Upper lobe of right lung (tissue), 1 donor: ENCODE results near the gene RNF151. TPM values are rescaled to one million over a fixed set of nuclear protein-coding genes. Genes with fewer than 3 reads are reported as not detected.
"Not testable (repeated sequence)": the region's sequence is repeated elsewhere in the genome, so short reads cannot be mapped to it uniquely, and the experiment has no call there.

ENCODE experiments used
- ATAC-seq: fragments of 200-7000 bp; cut with Tn5 transposase; one replicate; pipeline ENCODE4 v1.9.1; 2020; ENCODE audit warnings: mild to moderate bottlenecking, moderate library complexity
- DNase-seq: peaks from one replicate; pipeline ENCODE4 v3.0.0-alpha.2; 2020
- H3K27ac ChIP-seq: fragments of 200-600 bp; one replicate; pipeline ENCODE4 v1.8.0; 2022
- H3K27me3 ChIP-seq: fragments of 200-600 bp; one replicate; pipeline ENCODE4 v1.8.0; 2022; ENCODE audit warnings: mild to moderate bottlenecking
- H3K36me3 ChIP-seq: fragments of 200-600 bp; one replicate; pipeline ENCODE4 v1.8.0; 2022
- H3K4me1 ChIP-seq: fragments of 200-600 bp; one replicate; pipeline ENCODE4 v1.8.0; 2022
- H3K4me3 ChIP-seq: fragments of 200-600 bp; one replicate; pipeline ENCODE4 v1.8.0; 2022; ENCODE audit warnings: mild to moderate bottlenecking
- H3K9me3 ChIP-seq: fragments of 200-600 bp; one replicate; pipeline ENCODE4 v1.8.0; 2022
- intact Hi-C: fragments of 100-400 bp; cut with DNase I; formaldehyde crosslinking; loops from one replicate; pipeline ENCODE4 v1.11.0; 2022
- total RNA-seq: library from RNA; stranded (reverse); fragmentation: NEBNext Ultra II Directional; extraction: Animal tissue kit (Norgen Biotek cat#: 25700); gene quantifications from one replicate; pipeline ENCODE4 v1.2.1, GENCODE V29; 2021
- TF ChIP-seq, protein P1 (sequence below): fragments of 200-600 bp; IDR thresholded peaks from one replicate; pipeline ENCODE4 v1.8.0; 2022; ENCODE audit warnings: antibody characterized with exemption
- donor health status: DM: no; HTN: yes; CAD: no; lungs with severe emphysema.

RNF151 gene
- total RNA-seq, 1 donor from 2014 or later, result not detected

DNA sequence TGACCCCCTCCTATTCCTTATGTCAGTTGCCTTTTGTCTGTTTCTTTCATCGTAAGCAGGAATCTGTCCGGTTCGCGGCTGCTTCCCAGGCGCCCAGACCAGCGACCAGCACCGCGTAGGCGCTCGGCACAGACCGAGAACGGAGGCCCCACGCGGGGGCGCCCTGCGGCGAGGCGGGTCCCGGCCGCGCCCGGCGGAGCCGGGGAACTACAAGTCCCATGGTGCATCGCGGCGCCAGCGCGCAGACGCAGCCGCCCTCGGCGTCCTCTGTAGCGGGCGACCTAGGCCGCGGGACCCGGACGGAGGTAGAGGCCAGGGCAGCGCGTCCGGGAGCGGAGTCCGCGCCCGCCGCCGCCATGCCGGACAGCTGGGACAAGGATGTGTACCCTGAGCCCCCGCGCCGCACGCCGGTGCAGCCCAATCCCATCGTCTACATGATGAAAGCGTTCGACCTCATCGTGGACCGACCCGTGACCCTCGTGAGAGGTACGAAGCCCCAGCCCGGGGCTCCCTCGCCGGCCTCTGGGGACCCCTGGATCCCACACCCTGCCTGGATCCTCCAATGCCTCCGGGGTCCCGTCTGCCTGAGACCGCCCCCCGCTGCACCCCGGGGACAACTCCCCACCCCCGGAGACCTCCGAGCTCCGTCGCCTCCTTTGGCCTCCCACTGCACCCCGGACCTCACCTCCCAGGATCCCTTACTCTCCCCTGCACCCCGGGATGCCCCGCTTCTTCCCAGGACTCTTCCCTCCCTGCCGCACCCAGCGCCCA lies 7.2 kb upstream of the RNF151 start, which contains the start of gene NDUFB10:
TSS of gene NDUFB10 (plus strand) at position 270 of the 771 bp plus-strand sequence. CDS start at position 357, 87 bp downstream.
- Histone ChIP-seq H3K27ac (peak within 1 kb of the TSS; percentile 91), H3K4me1 (peaks cover 19% of the 10 kb centered on the region), H3K27me3 (no peaks in the 10 kb centered on the region), H3K9me3 (no peaks in the 10 kb centered on the region), H3K4me3 (peak within 1 kb of the TSS; percentile 93), H3K36me3 (peaks cover 27% of the 10 kb centered on the region)
- peak; percentile 97 for DNase-seq
- intact Hi-C loops, result no loop called here
- peak; percentile 97 for ATAC-seq
- TF ChIP-seq, protein P1, sequence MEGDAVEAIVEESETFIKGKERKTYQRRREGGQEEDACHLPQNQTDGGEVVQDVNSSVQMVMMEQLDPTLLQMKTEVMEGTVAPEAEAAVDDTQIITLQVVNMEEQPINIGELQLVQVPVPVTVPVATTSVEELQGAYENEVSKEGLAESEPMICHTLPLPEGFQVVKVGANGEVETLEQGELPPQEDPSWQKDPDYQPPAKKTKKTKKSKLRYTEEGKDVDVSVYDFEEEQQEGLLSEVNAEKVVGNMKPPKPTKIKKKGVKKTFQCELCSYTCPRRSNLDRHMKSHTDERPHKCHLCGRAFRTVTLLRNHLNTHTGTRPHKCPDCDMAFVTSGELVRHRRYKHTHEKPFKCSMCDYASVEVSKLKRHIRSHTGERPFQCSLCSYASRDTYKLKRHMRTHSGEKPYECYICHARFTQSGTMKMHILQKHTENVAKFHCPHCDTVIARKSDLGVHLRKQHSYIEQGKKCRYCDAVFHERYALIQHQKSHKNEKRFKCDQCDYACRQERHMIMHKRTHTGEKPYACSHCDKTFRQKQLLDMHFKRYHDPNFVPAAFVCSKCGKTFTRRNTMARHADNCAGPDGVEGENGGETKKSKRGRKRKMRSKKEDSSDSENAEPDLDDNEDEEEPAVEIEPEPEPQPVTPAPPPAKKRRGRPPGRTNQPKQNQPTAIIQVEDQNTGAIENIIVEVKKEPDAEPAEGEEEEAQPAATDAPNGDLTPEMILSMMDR, result peak; percentile 76

DNA sequence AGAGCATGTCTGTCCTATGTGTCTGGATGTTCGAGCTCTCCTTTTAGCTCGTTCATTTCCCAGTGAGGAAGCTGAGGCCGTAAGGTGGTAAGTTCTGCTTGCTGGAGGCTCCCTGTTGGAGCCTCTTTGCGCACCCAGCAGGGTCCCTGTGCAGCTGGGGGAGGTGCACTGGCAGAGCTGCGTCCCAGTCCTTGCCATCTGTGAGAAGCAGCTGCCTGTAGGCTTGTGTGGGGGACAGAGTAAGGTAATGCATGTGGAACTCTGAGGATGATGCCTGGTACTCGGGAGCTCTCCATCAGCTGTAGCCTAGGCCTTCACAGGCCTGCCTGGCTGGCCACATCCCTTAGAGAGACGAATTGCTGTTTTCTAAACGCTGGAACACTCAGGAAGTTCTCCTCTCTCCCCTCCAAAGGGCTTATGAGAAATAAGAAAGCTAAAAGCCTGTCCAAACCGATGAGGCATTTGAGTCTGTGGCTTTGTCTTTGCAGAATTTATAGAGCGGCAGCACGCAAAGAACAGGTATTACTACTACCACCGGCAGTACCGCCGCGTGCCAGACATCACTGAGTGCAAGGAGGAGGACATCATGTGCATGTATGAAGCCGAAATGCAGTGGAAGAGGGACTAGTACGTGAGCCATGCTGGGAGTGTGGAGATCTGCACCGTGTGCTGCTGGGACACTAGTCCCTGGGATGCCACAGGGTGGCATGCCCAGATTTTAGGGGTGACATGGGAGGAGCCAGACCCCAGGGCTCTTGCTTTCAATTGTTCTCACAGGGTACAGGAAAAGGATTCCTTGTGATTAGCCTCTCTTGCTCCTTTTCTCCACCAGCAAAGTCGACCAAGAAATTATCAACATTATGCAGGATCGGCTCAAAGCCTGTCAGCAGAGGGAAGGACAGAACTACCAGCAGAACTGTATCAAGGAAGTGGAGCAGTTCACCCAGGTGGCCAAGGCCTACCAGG lies 5.7 kb upstream of the RNF151 start:
- DNase-seq, result no peak
- Histone ChIP-seq H3K27ac (peak overlapping the region; percentile 91), H3K4me3 (peak overlapping the region; percentile 93), H3K27me3 (no peaks in the 10 kb centered on the region), H3K36me3 (peaks cover 27% of the 10 kb centered on the region), H3K9me3 (no peaks in the 10 kb centered on the region), H3K4me1 (peaks cover 26% of the 10 kb centered on the region)
- TF ChIP-seq, protein P1, result no peak
- ATAC-seq, result no peak
- intact Hi-C loops, result no loop called here

DNA sequence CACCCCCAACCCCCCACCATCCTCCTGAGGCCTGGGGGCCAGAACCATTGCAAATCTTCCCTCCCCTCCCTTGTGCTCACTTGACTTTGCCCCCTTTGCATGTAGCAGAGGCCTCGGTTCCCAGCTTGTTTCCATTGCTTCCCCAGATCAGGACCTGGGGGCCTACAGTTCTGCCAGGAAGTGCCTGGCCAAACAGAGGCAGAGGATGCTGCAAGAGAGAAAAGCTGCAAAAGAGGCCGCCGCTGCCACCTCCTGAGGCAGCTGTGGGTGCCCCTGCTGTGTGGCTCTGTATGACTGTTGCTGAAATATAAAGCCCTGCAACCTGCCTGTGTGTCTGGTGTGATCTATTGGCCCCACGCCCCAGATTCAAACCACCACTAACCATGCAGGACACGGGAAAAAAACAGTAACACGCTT lies 5.0 kb upstream of the RNF151 start:
- no peaks in the 10 kb centered on the region for H3K27me3 ChIP-seq
- TF ChIP-seq, protein P1, result no peak
- no peak overlapping the region for H3K4me3 ChIP-seq
- intact Hi-C loops, result no loop called here
- no peak for DNase-seq
- ATAC-seq, result no peak
- no peak overlapping the region for H3K27ac ChIP-seq
- H3K4me1 ChIP-seq, result peaks cover 28% of the 10 kb centered on the region
- no peaks in the 10 kb centered on the region for H3K9me3 ChIP-seq
- H3K36me3 ChIP-seq, result peaks cover 27% of the 10 kb centered on the region

DNA sequence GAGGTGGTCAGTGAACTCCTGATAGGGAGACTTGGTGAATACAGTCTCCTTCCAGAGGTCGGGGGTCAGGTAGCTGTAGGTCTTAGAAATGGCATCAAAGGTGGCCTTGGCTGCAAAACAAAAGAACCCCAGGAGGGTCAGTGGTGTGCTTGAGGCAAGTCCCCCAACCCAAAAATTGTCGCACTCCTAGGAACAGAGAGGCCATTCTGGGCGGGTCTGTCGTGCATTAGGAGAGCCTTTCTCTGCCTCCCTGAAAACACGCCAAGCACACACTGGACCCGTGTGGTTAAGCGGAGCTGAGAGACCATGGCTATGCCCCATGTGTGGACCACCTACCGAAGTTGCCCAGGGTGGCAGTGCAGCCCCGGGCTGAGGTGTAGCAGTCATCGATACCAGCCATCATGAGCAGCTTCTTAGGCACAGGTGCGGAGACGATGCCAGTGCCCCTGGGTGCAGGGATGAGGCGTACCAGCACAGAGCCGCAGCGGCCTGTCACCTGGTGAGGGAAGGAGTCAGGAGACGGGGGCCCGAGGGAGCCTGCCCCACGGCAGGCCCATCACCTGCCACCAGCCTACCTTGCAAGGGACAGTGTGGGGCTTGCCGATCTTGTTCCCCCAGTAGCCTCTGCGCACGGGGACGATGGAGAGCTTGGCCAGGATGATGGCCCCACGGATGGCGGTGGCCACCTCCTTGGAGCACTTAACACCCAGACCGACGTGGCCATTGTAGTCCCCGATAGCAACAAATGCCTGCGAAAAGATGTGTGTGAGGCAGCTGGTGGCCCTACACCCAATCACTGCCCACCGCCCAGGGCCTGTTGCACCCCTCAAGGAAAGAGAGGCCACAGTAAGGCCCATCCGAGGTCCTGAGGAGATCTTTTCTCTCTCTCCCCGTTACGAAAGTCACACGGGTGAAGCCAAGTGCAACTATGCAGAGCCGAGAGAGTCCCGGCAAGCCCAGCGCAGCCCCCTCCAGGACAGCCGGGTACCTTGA lies 4.2 kb upstream of the RNF151 start:
- Histone ChIP-seq H3K4me1 (peaks cover 28% of the 10 kb centered on the region), H3K36me3 (peaks cover 27% of the 10 kb centered on the region)
- ATAC-seq, intact Hi-C loops, H3K9me3 ChIP-seq, H3K4me3 ChIP-seq, H3K27me3 ChIP-seq, H3K27ac ChIP-seq: not testable (repeated sequence)
- DNase-seq, result peak; percentile 66

DNA sequence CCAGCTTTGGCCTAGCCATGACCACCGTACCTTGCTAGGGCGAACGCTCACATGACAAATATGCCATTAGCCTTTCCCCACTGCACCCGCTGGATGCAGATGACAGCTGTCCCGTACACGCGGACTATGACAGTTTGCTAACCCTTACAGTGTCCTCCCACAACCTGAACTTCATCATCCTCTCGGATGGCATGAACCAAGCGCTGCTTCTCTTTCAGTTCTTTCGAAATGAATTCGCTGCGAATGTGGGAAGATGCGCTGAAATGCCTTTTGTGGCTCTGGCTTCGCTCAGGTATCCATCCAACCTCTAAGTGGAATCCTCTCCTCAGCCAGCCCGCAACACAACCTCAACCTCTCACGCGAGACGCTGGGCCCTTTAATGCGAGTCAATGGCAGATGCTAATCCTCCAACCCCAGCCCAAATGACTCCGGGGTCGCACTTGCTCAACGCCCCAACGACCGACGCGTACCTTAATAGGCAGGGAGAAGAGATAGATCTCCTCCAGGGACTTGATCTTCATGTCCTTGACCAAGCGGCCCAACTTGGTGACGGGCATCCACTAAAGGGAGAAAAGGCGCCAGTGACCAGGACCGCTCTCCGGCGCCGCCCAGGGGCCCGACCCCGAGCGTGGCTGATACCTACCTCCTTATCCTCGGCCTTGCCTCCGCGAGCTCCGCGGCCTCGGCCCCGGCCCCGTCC lies 2.7 kb upstream of the RNF151 start:
- intact Hi-C loops, result no loop called here
- DNase-seq (no peak), ATAC-seq (peak; percentile 0)
- TF ChIP-seq, protein P1, result peak; percentile 8
- Histone ChIP-seq H3K4me3 (peak overlapping the region; percentile 75), H3K27me3 (no peaks in the 10 kb centered on the region), H3K36me3 (peaks cover 27% of the 10 kb centered on the region), H3K4me1 (peaks cover 26% of the 10 kb centered on the region), H3K9me3 (no peaks in the 10 kb centered on the region), H3K27ac (peak overlapping the region; percentile 98)
